DOHH2 (cell line): Measurements from ENCODE around the gene GPR108.

Experiments used
- H3F3A ChIP-seq: fragments of 200-600 bp; sonication (generic), shearing (Covaris generic); 2 replicates; pipeline ENCODE4 v1.6.0; 2016; ENCODE audit warnings: antibody characterized with exemption, mild to moderate bottlenecking; ENCODE audit not compliant: control insufficient read depth, insufficient read depth
- H3K27ac ChIP-seq: fragments of 200-600 bp; sonication (generic); 2 replicates; pipeline ENCODE4 v1.5.1; 2014; ENCODE audit warnings: low read depth, mild to moderate bottlenecking, low read length, moderate library complexity
- H3K27me3 ChIP-seq: fragments of 200-600 bp; sonication (generic); 2 replicates; pipeline ENCODE4 v1.6.1; 2014; ENCODE audit warnings: mild to moderate bottlenecking, low read length, mixed read lengths; ENCODE audit not compliant: control insufficient read depth
- H3K36me3 ChIP-seq: fragments of 200-600 bp; sonication (generic); 2 replicates; pipeline ENCODE4 v1.6.1; 2014; ENCODE audit warnings: mild to moderate bottlenecking, low read length, moderate library complexity, mixed read lengths; ENCODE audit not compliant: control insufficient read depth
- H3K4me1 ChIP-seq: fragments of 200-600 bp; sonication (generic); 2 replicates; pipeline ENCODE4 v1.6.1; 2014; ENCODE audit warnings: mild to moderate bottlenecking, low read length, mixed read lengths; ENCODE audit not compliant: control insufficient read depth
- H3K4me2 ChIP-seq: fragments of 200-600 bp; sonication (generic); 2 replicates; pipeline ENCODE4 v1.6.0; 2014; ENCODE audit warnings: mild to moderate bottlenecking, low read length, moderate library complexity
- H3K4me3 ChIP-seq: fragments of 200-600 bp; sonication (generic); 2 replicates; pipeline ENCODE4 v1.5.1; 2014; ENCODE audit warnings: mild to moderate bottlenecking, low read length, mixed read lengths
- H3K79me2 ChIP-seq: fragments of 200-600 bp; sonication (generic); 2 replicates; pipeline ENCODE4 v1.6.1; 2014; ENCODE audit warnings: mild to moderate bottlenecking, low read length, mixed read lengths; ENCODE audit not compliant: control insufficient read depth
- H3K9me2 ChIP-seq: fragments of 200-600 bp; sonication (generic); replicated peaks from 2 replicates; pipeline ENCODE4 v1.6.1; 2014; ENCODE audit warnings: mild to moderate bottlenecking, low read length, mixed read lengths; ENCODE audit not compliant: control insufficient read depth
- H3K9me3 ChIP-seq: fragments of 200-600 bp; sonication (generic); 2 replicates; pipeline ENCODE4 v1.6.1; 2014; ENCODE audit warnings: antibody characterized with exemption, low read length, mixed read lengths; ENCODE audit not compliant: control insufficient read depth, insufficient read depth
- H4K20me1 ChIP-seq: fragments of 200-600 bp; sonication (generic); 2 replicates; pipeline ENCODE4 v1.6.0; 2014; ENCODE audit warnings: low read depth, mild to moderate bottlenecking, antibody characterized with exemption, low read length, moderate library complexity; ENCODE audit not compliant: control insufficient read depth, insufficient read depth
- CTCF ChIP-seq: fragments of 200-600 bp; sonication (generic); IDR thresholded peaks from one replicate; pipeline ENCODE4 v1.5.1; 2014; ENCODE audit warnings: antibody characterized with exemption, mild to moderate bottlenecking, low read depth, low read length; ENCODE audit not compliant: poor library complexity, severe bottlenecking
- EZH2phosphoT487 ChIP-seq: fragments of 200-600 bp; sonication (generic); IDR thresholded peaks from 2 replicates; pipeline ENCODE4 v1.6.1; 2017; ENCODE audit warnings: borderline replicate concordance, mild to moderate bottlenecking, antibody characterized with exemption, low read length, moderate library complexity, mixed read lengths

Gene GPR108

GRCh38 chr19:6738787-6739389 lies 1.5 kb upstream of the GPR108 start:
- peak overlapping the region; percentile 55 for H3K27ac ChIP-seq
- H3K4me1 ChIP-seq: peaks cover 53% of the 10 kb centered on the region

GRCh38 chr19:6737873-6738786 lies 750 bp upstream of the GPR108 start:
- Histone ChIP-seq H3K79me2 (peaks cover 12% of the 10 kb centered on the region), H4K20me1 (0 out of 2 replicates have a peak, but pooled peaks cover 3% of the 10 kb centered on the region), H3K27ac (peak overlapping the region; percentile 55)

More at GRCh38 chr19:6738787-6739389, 1.5 kb upstream of the GPR108 start:
- TF ChIP-seq CTCF: no peak
- no peak for TF ChIP-seq EZH2phosphoT487
- Histone ChIP-seq H3K79me2 (peaks cover 12% of the 10 kb centered on the region), H3K4me3 (peak overlapping the region; percentile 64), H3K9me2 (no peaks in the 10 kb centered on the region), H3K36me3 (no peaks in the 10 kb centered on the region), H3K9me3 (no peaks in the 10 kb centered on the region), H3K27me3 (no peaks in the 10 kb centered on the region), H4K20me1 (0 out of 2 replicates have a peak, but pooled peaks cover 3% of the 10 kb centered on the region), H3K4me2 (peak overlapping the region; percentile 69), H3F3A (peaks cover 18% of the 10 kb centered on the region)

GRCh38 chr19:6736917-6737283 lies 480 bp downstream of the GPR108 start:
- H3K27me3 ChIP-seq: no peaks in the 10 kb centered on the region
- H3K79me2 ChIP-seq: peaks cover 12% of the 10 kb centered on the region
- peaks cover 18% of the 10 kb centered on the region for H3F3A ChIP-seq
- peak overlapping the region; percentile 92 for H3K4me2 ChIP-seq
- TF ChIP-seq EZH2phosphoT487: no peak
- TF ChIP-seq CTCF: peak; percentile 42
- peaks cover 53% of the 10 kb centered on the region for H3K4me1 ChIP-seq
- H3K9me3 ChIP-seq: no peaks in the 10 kb centered on the region
- H3K36me3 ChIP-seq: no peaks in the 10 kb centered on the region; the same call in 1 of the 2 replicates
- peak overlapping the region; percentile 83 for H3K4me3 ChIP-seq
- peak overlapping the region; percentile 65 for H3K27ac ChIP-seq
- no peaks in the 10 kb centered on the region for H3K9me2 ChIP-seq
- 0 out of 2 replicates have a peak, but pooled peaks cover 3% of the 10 kb centered on the region for H4K20me1 ChIP-seq

More at GRCh38 chr19:6737873-6738786, 750 bp upstream of the GPR108 start:
- peak; percentile 86 for TF ChIP-seq CTCF
- TF ChIP-seq EZH2phosphoT487: no peak
- H3K9me2 ChIP-seq: no peaks in the 10 kb centered on the region
- H3K4me2 ChIP-seq: peak overlapping the region; percentile 69
- peaks cover 18% of the 10 kb centered on the region for H3F3A ChIP-seq
- no peaks in the 10 kb centered on the region for H3K27me3 ChIP-seq
- H3K36me3 ChIP-seq: no peaks in the 10 kb centered on the region
- peak overlapping the region; percentile 64 for H3K4me3 ChIP-seq
- H3K9me3 ChIP-seq: no peaks in the 10 kb centered on the region
- H3K4me1 ChIP-seq: peaks cover 53% of the 10 kb centered on the region
